Common myeloid progenitor, CD34-positive (primary cell): ENCODE data around the gene ZFAND2B.

ENCODE experiments used
- CTCF ChIA-PET: fragments of 350-600 bp; sonication (Branson Sonifier 250); formaldehyde crosslinking; loops from one replicate; lab custom pipeline; 2021; ENCODE audit warnings: antibody characterized with exemption; lab: Charles Lee
- POLR2A ChIA-PET: fragments of 350-600 bp; sonication (Branson Sonifier 250); formaldehyde crosslinking; loops from one replicate; lab custom pipeline; 2021; ENCODE audit warnings: antibody characterized with exemption; lab: Charles Lee
- DNase-seq, 3 donors: peaks; one replicate each; pipeline versions ENCODE4 v3.0.0 to v3.0.0-alpha.2; 2013
- H3K27ac ChIP-seq, 2 experiments: 1 replicate in 1 of 2; 2 replicates in 1 of 2; pipeline ENCODE4 v1.7.0; 2013; ENCODE audit warnings: inconsistent platforms in 2 of 2, low read length in 2 of 2, mild to moderate bottlenecking in 2 of 2, low read depth in 1 of 2, moderate library complexity in 1 of 2; ENCODE audit not compliant: severe bottlenecking in 2 of 2, insufficient read depth in 1 of 2, poor library complexity in 1 of 2
- H3K27me3 ChIP-seq, 5 experiments: replicated peaks in 2 of 5; 1 replicate in 3 of 5; 2 replicates in 2 of 5; pipeline versions ENCODE4 v1.6.1 to v1.7.0; 2013; ENCODE audit warnings: low read length in 4 of 5, mild to moderate bottlenecking in 2 of 5, moderate library complexity in 2 of 5, inconsistent platforms in 1 of 5; ENCODE audit not compliant: insufficient read depth in 5 of 5, control insufficient read depth in 4 of 5
- H3K36me3 ChIP-seq, 4 experiments: 1 replicate in 2 of 4; 2 replicates in 2 of 4; pipeline versions ENCODE4 v1.6.1 to v1.7.0; 2013; ENCODE audit warnings: low read length in 3 of 4, control low read depth in 1 of 4, mild to moderate bottlenecking in 1 of 4; ENCODE audit not compliant: control insufficient read depth in 4 of 4, insufficient read depth in 4 of 4
- H3K4me1 ChIP-seq, 4 experiments: 1 replicate in 3 of 4; 2 replicates in 1 of 4; pipeline versions ENCODE4 v1.6.1 to v1.7.1; 2013; ENCODE audit warnings: low read length in 3 of 4, mild to moderate bottlenecking in 3 of 4, control low read depth in 1 of 4, inconsistent platforms in 1 of 4, moderate library complexity in 1 of 4; ENCODE audit not compliant: control insufficient read depth in 4 of 4, insufficient read depth in 4 of 4; ENCODE audit errors: control extremely low read depth in 1 of 4
- H3K4me3 ChIP-seq, 7 experiments: 1 replicate in 4 of 7; 2 replicates in 3 of 7; pipeline versions ENCODE4 v1.5.1 to v1.7.0; 2013; ENCODE audit warnings: mild to moderate bottlenecking in 7 of 7, low read length in 6 of 7, moderate library complexity in 6 of 7, inconsistent platforms in 2 of 7, low read depth in 2 of 7, control low read depth in 1 of 7; ENCODE audit not compliant: insufficient read depth in 4 of 7, control insufficient read depth in 1 of 7; ENCODE audit errors: extremely low read depth in 1 of 7
- H3K9me3 ChIP-seq, 5 experiments: 1 replicate in 4 of 5; 2 replicates in 1 of 5; pipeline versions ENCODE4 v1.6.1 to v1.7.1; 2013; ENCODE audit warnings: low read length in 4 of 5, mild to moderate bottlenecking in 2 of 5, inconsistent platforms in 1 of 5, low read depth in 1 of 5, moderate library complexity in 1 of 5; ENCODE audit not compliant: control insufficient read depth in 4 of 5, insufficient read depth in 2 of 5; ENCODE audit errors: control extremely low read depth in 1 of 5
- WGBS: methylation state at CpG from one replicate; pipeline ENCODE4 v1.1.5; 2013; ENCODE audit not compliant: insufficient coverage; 5-methylcytosine and 5-hydroxymethylcytosine counted together

Gene ZFAND2B

GRCh38 chr2:219179601-219180465 is 26.7 kb upstream of the ZFAND2B start:
- H3K36me3 ChIP-seq: peaks cover 12 to 53% (median 49%) of the 10 kb centered on the region in 4 experiments
- DNase-seq: no peak
- no peaks in the 10 kb centered on the region for H3K27me3 ChIP-seq
- 99% methylated on average over 6 of the region's 9 CpGs for WGBS
- ChIA-PET CTCF (interaction anchor here (0.8 to 7.4 kb wide), 9 partner anchors 9 to 30 kb away, joined by 3 to 84 read pairs (median 4); partner anchors contain the start of genes SLC23A3 and ZFAND2B), POLR2A (interaction anchor here (0.6 kb wide), 1 partner anchor 32 kb away, joined by 4 read pairs; no protein-coding TSS in a partner anchor)
- H3K27ac ChIP-seq: no peak overlapping the region
- H3K4me3 ChIP-seq: peak overlapping the region in 4 of 7 experiments; percentile 75 to 95 (median 88)
- H3K9me3 ChIP-seq: no peaks in the 10 kb centered on the region
- H3K4me1 ChIP-seq: peaks cover 12 to 69% (median 51%) of the 10 kb centered on the region in 4 experiments

DNA sequence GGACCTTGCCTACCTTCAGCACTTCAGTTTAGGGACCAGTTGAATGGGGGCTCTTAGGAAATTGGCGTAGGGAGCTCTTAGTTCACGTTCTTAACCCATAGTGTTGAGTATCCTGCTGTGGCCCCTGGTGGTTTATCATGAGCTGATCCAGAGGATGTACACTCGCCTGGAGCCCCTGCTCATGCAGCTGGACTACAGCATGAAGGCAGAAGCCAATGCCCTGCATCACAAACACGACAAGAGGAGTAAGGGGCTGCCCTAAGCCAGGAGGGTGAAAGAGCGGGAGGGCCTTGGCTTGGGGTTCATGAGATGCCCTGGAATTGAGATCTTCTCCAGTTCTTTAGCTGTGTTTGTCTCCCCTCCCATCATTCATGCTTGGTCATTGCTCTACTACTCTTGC is 25.6 kb upstream of the ZFAND2B start:
- Histone ChIP-seq H3K27ac (peak overlapping the region in 1 of 2 experiments; percentile 8), H3K9me3 (no peaks in the 10 kb centered on the region), H3K4me1 (peaks cover 7 to 62% (median 44%) of the 10 kb centered on the region in 4 experiments), H3K4me3 (no peak overlapping the region), H3K36me3 (peaks cover 10 to 58% (median 50%) of the 10 kb centered on the region in 4 experiments), H3K27me3 (no peaks in the 10 kb centered on the region)
- CTCF ChIA-PET: interaction anchor here (0.8 to 7.4 kb wide), 10 partner anchors 10 to 97 kb away, joined by 3 to 84 read pairs (median 4); partner anchors contain the start of genes SLC23A3 and ZFAND2B
- POLR2A ChIA-PET: no interaction called here
- DNase-seq: no peak
- 90% methylated on average over 4 of the region's 5 CpGs for WGBS

GRCh38 chr2:219181531-219181930 is 25.1 kb upstream of the ZFAND2B start:
- peaks cover 10 to 61% (median 50%) of the 10 kb centered on the region in 4 experiments for H3K36me3 ChIP-seq
- CTCF ChIA-PET: interaction anchor here (0.8 to 7.4 kb wide), 10 partner anchors 10 to 114 kb away, joined by 3 to 84 read pairs (median 6); partner anchors contain the start of genes SLC23A3 and ZFAND2B
- no peaks in the 10 kb centered on the region for H3K9me3 ChIP-seq
- H3K4me1 ChIP-seq: peaks cover 7 to 59% (median 39%) of the 10 kb centered on the region in 4 experiments
- no peak overlapping the region for H3K27ac ChIP-seq
- no peaks in the 10 kb centered on the region for H3K27me3 ChIP-seq
- H3K4me3 ChIP-seq: peak overlapping the region in 1 of 7 experiments; percentile 4
- WGBS: 98% methylated on average over 5 of the region's 6 CpGs
- DNase-seq: no peak
- POLR2A ChIA-PET: no interaction called here

GRCh38 chr2:219182331-219183150 is 24.0 kb upstream of the ZFAND2B start:
- H3K27me3 ChIP-seq: no peaks in the 10 kb centered on the region
- no peaks in the 10 kb centered on the region for H3K9me3 ChIP-seq
- ChIA-PET POLR2A (interaction anchor here (1.4 kb wide), 1 partner anchor 10 kb away, joined by 4 read pairs; no protein-coding TSS in a partner anchor), CTCF (interaction anchor here (0.5 to 7.4 kb wide), 14 partner anchors 8 to 113 kb away, joined by 3 to 84 read pairs (median 6); partner anchors contain the start of genes GLB1L, SLC23A3, STK16 and ZFAND2B)
- H3K4me3 ChIP-seq: peak overlapping the region in 2 of 7 experiments; percentile 12 to 25
- DNase-seq: peak in 2 of 3 donors; percentile 41 to 82
- H3K27ac ChIP-seq: peak overlapping the region in 1 of 2 experiments; percentile 59
- 27% methylated on average over 3 of the region's 8 CpGs for WGBS
- H3K4me1 ChIP-seq: peaks cover 5 to 54% (median 31%) of the 10 kb centered on the region in 4 experiments
- H3K36me3 ChIP-seq: peaks cover 10 to 61% (median 50%) of the 10 kb centered on the region in 4 experiments

DNA sequence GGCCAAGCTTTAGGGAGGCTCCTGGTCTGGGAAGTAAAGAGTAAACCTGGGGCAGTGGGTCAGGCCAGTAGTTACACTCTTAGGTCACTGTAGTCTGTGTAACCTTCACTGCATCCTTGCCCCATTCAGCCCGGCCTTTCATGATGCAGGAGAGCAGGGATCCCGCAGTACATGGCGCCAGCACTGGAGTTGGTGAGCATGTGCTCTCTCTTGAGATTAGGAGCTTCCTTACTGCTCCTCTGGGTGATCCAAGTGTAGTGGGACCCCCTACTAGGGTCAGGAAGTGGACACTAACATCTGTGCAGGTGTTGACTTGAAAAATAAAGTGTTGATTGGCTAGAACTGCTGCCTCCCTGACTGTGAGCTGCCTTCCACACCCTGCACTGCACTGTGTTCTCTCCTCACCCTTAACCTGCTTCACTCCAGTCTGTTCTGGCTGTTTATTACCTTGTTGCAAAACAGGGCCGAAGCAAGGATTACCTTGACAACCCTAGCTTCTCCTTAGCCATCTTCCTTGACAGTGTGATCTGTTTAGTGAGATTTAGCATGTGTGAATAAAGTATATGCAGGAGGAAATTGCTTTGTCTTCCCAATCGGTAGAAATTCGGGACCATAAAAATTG is 23.3 kb upstream of the ZFAND2B start:
- Histone ChIP-seq H3K27me3 (no peaks in the 10 kb centered on the region), H3K36me3 (peaks cover 10 to 61% (median 50%) of the 10 kb centered on the region in 4 experiments), H3K27ac (peak overlapping the region in 1 of 2 experiments; percentile 59), H3K4me1 (peaks cover 5 to 51% (median 29%) of the 10 kb centered on the region in 4 experiments), H3K4me3 (no peak overlapping the region), H3K9me3 (no peaks in the 10 kb centered on the region)
- WGBS: 96% methylated on average over 5 of the region's 6 CpGs
- CTCF ChIA-PET: interaction anchor here (0.7 to 7.4 kb wide), 8 partner anchors 9 to 94 kb away, joined by 3 to 84 read pairs (median 13); partner anchors contain the start of genes SLC23A3 and ZFAND2B
- DNase-seq: no peak
- POLR2A ChIA-PET: interaction anchor here (1.4 kb wide), 1 partner anchor 11 kb away, joined by 4 read pairs; no protein-coding TSS in a partner anchor

GRCh38 chr2:219184121-219184520 is 22.5 kb upstream of the ZFAND2B start:
- Histone ChIP-seq H3K4me3 (no peak overlapping the region), H3K27ac (no peak overlapping the region), H3K27me3 (no peaks in the 10 kb centered on the region), H3K4me1 (peaks cover 2 to 45% (median 23%) of the 10 kb centered on the region in 4 experiments), H3K36me3 (peaks cover 10 to 61% (median 50%) of the 10 kb centered on the region in 4 experiments), H3K9me3 (no peaks in the 10 kb centered on the region)
- POLR2A ChIA-PET: no interaction called here
- CTCF ChIA-PET: interaction anchor here (0.6 to 7.4 kb wide), 5 partner anchors 10 to 571 kb away, joined by 3 to 84 read pairs (median 13); partner anchors contain the start of gene ZFAND2B
- WGBS: 100% methylated on average over 2 of the region's 2 CpGs
- no peak for DNase-seq
